ENCODE results near the gene SETBP1. TPM values are rescaled to one million over a fixed set of nuclear protein-coding genes. Genes with fewer than 3 reads are reported as not detected.

SETBP1 gene
- total RNA-seq, 1 donor from 2014 or later = 131 TPM

DNA sequence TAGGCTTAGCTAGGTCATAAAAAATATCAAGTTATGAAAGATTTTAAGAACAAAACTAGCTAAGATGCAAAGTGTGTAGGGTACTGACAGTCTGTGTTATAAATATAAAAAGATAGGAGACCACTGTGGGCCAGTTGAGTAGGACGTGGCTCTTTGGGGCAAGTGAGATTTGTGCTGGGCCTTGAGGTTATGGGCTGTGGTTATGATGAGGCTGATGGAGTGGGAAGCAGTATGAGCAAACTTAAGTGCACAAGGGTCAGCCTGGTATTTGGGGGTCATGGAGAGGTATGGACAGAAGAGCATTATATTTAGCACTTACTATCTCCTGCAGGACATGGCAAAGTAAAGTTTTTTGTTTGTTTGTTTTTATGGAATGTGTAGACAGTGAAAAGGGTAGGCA, 70.1 kb downstream of the SETBP1 start:
- TF ChIP-seq, protein P1, sequence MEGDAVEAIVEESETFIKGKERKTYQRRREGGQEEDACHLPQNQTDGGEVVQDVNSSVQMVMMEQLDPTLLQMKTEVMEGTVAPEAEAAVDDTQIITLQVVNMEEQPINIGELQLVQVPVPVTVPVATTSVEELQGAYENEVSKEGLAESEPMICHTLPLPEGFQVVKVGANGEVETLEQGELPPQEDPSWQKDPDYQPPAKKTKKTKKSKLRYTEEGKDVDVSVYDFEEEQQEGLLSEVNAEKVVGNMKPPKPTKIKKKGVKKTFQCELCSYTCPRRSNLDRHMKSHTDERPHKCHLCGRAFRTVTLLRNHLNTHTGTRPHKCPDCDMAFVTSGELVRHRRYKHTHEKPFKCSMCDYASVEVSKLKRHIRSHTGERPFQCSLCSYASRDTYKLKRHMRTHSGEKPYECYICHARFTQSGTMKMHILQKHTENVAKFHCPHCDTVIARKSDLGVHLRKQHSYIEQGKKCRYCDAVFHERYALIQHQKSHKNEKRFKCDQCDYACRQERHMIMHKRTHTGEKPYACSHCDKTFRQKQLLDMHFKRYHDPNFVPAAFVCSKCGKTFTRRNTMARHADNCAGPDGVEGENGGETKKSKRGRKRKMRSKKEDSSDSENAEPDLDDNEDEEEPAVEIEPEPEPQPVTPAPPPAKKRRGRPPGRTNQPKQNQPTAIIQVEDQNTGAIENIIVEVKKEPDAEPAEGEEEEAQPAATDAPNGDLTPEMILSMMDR (IDR thresholded peaks at IDR 0.05; ENCODE audit: unreplicated experiment) = no peak
- peaks cover 5% of the 10 kb centered on the region for H3K27me3 Mint-ChIP-seq (ENCODE audit: unreplicated experiment)
- no peaks in the 10 kb centered on the region for H3K9me3 Mint-ChIP-seq (ENCODE audit: unreplicated experiment)
- no peak for DNase-seq (ENCODE audit: low spot score)
- peaks cover 30% of the 10 kb centered on the region for H3K4me1 Mint-ChIP-seq (ENCODE audit: unreplicated experiment)
- no peak overlapping the region for H3K4me3 Mint-ChIP-seq (ENCODE audit: unreplicated experiment)
- H3K36me3 Mint-ChIP-seq (ENCODE audit: low read depth, unreplicated experiment) = peaks cover 61% of the 10 kb centered on the region
- no peak overlapping the region for H3K27ac Mint-ChIP-seq (ENCODE audit: unreplicated experiment)

DNA sequence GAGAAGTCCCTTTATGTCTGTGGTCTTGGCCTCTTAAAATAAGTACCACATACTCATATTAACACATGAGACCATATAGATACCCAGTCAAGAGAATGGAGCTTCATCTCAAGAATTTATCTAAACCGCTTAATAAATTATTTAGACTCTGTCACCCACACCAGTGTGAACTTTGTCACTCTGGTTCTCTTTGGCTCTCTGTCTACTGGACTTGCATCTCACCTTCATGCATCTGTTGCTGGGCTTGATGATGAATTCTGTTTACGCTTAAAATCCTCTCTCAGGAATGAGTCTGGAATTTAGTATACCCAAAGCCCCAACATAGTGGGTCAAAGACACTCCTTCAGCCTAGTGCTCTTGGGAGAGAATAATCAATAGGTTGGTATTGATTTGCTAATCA, 73.9 kb downstream of the SETBP1 start:
- H3K27ac Mint-ChIP-seq (ENCODE audit: unreplicated experiment) = no peak overlapping the region
- peaks cover 5% of the 10 kb centered on the region for H3K27me3 Mint-ChIP-seq (ENCODE audit: unreplicated experiment)
- peaks cover 45% of the 10 kb centered on the region for H3K36me3 Mint-ChIP-seq (ENCODE audit: low read depth, unreplicated experiment)
- H3K9me3 Mint-ChIP-seq (ENCODE audit: unreplicated experiment) = no peaks in the 10 kb centered on the region
- peaks cover 11% of the 10 kb centered on the region for H3K4me1 Mint-ChIP-seq (ENCODE audit: unreplicated experiment)
- no peak for DNase-seq (ENCODE audit: low spot score)
- TF ChIP-seq, protein P1 (IDR thresholded peaks at IDR 0.05; ENCODE audit: unreplicated experiment) = no peak
- H3K4me3 Mint-ChIP-seq (ENCODE audit: unreplicated experiment) = no peak overlapping the region

DNA sequence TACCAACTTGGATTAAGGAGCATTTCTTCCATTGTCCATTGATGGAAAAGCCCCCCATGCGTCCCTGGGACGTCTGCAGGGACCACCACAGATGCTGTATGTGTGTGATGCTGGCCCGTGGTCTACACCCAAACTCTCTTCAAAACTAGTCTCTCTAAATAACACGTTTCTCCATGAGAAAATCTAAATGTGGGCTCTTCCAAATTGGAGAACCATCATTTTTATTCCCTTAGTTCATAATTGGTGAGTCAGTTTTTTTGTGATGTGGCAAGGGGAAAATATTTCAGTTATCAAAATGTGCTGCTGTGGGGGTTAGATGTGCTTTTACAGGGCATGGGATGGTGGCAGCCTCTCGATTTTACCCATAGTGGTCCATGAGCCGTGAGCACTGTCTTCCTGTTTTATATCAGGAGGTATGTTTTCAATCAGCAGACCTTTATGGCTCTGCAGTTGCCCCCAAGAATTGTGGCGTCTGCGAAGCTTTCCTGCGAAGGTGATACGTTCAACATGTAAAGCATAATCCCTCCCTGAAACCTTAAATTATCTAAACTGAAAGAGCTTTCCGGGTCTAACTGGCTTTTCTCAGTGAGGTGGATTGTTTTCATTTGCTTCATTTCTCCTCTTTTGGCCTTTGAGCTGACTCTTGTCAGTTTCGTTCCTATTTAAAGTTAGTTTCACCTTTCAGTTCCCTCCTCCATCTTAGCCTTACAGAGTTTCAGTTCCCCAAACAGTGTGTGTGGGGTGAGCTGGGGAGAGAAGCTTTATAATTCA, 78.4 kb downstream of the SETBP1 start:
- Mint-ChIP-seq H3K9me3 (ENCODE audit: unreplicated experiment) (no peaks in the 10 kb centered on the region), H3K36me3 (ENCODE audit: low read depth, unreplicated experiment) (peaks cover 23% of the 10 kb centered on the region), H3K27ac (ENCODE audit: unreplicated experiment) (no peak overlapping the region), H3K4me1 (ENCODE audit: unreplicated experiment) (peaks cover 25% of the 10 kb centered on the region), H3K4me3 (ENCODE audit: unreplicated experiment) (no peak overlapping the region), H3K27me3 (ENCODE audit: unreplicated experiment) (peaks cover 3% of the 10 kb centered on the region)
- TF ChIP-seq, protein P1 (IDR thresholded peaks at IDR 0.05; ENCODE audit: unreplicated experiment) = no peak
- no peak for DNase-seq (ENCODE audit: low spot score)

DNA sequence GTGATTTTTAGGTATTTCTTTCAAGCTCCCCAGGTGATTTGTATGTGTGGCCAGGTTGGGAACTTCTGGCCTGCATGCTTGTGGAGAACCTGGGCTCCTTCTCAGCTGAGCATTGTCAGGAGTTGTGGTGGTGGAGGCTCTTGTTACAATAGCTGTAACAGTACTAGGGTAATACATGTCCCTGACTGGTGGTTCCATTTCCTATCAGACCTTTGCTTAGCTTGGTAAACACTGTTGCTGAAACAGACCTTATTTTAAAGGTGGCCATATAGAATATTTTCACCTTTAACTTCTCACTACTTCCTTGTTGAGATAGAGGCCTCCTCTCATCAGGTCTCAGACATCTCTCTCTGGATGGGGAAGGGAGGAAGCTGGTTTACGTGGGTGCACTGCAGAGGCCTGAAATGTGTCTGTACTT, 79.2 kb downstream of the SETBP1 start:
- peaks cover 28% of the 10 kb centered on the region for H3K4me1 Mint-ChIP-seq (ENCODE audit: unreplicated experiment)
- no peak overlapping the region for H3K27ac Mint-ChIP-seq (ENCODE audit: unreplicated experiment)
- H3K4me3 Mint-ChIP-seq (ENCODE audit: unreplicated experiment) = no peak overlapping the region
- peaks cover 3% of the 10 kb centered on the region for H3K27me3 Mint-ChIP-seq (ENCODE audit: unreplicated experiment)
- no peak for DNase-seq (ENCODE audit: low spot score)
- H3K9me3 Mint-ChIP-seq (ENCODE audit: unreplicated experiment) = no peaks in the 10 kb centered on the region
- H3K36me3 Mint-ChIP-seq (ENCODE audit: low read depth, unreplicated experiment) = peaks cover 32% of the 10 kb centered on the region
- TF ChIP-seq, protein P1 (IDR thresholded peaks at IDR 0.05; ENCODE audit: unreplicated experiment) = no peak

DNA sequence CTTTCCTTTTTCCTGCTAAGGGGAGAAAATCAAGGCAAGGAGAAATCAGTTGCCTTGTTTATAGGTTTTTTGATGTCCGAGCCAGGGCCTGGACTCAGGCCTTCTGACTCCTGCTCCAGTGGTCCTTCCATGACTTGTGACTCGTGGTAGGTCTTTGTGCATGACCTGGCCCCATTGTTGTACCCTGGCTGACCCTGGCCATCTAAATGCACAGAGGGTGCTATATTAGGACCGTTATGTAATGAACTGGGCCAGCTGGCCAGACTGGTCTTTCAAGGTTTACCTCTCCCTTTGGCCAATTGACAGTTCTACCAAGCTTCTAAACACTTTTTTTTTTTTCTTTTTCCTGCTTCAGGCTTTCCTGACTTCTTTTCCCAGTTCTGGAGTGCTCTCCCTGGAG, 81.1 kb downstream of the SETBP1 start:
- Mint-ChIP-seq H3K27ac (ENCODE audit: unreplicated experiment) (no peak overlapping the region), H3K4me3 (ENCODE audit: unreplicated experiment) (peak overlapping the region; percentile 63), H3K9me3 (ENCODE audit: unreplicated experiment) (no peaks in the 10 kb centered on the region), H3K36me3 (ENCODE audit: low read depth, unreplicated experiment) (peaks cover 39% of the 10 kb centered on the region), H3K27me3 (ENCODE audit: unreplicated experiment) (peaks cover 2% of the 10 kb centered on the region), H3K4me1 (ENCODE audit: unreplicated experiment) (peaks cover 45% of the 10 kb centered on the region)
- no peak for DNase-seq (ENCODE audit: low spot score)
- TF ChIP-seq, protein P1 (IDR thresholded peaks at IDR 0.05; ENCODE audit: unreplicated experiment) = no peak

Data from endothelial cell (in vitro differentiated cells).